ENCODE data around the gene SLC24A5.

SLC24A5 gene

DNA sequence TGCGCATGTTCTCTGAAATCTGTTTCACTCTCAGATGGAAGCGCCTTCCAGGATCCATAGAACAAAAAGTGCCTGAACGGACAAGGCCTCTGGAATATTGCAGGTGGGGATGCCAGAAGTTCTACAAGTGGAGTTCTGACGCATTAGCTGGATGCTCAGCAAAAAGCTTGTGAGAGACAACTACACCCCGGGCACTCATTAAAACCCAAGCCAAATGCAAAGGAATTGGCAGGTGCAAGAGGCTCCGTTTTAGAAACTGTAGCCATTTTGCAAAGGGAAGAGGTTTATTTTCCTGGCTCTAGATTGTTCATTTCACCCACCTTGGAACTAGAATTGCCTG is 35.2 kb upstream of the SLC24A5 start:
- TF ChIP-seq, protein P1, sequence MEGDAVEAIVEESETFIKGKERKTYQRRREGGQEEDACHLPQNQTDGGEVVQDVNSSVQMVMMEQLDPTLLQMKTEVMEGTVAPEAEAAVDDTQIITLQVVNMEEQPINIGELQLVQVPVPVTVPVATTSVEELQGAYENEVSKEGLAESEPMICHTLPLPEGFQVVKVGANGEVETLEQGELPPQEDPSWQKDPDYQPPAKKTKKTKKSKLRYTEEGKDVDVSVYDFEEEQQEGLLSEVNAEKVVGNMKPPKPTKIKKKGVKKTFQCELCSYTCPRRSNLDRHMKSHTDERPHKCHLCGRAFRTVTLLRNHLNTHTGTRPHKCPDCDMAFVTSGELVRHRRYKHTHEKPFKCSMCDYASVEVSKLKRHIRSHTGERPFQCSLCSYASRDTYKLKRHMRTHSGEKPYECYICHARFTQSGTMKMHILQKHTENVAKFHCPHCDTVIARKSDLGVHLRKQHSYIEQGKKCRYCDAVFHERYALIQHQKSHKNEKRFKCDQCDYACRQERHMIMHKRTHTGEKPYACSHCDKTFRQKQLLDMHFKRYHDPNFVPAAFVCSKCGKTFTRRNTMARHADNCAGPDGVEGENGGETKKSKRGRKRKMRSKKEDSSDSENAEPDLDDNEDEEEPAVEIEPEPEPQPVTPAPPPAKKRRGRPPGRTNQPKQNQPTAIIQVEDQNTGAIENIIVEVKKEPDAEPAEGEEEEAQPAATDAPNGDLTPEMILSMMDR (IDR thresholded peaks at IDR 0.05; ENCODE audit: insufficient read depth, low read depth, low read length, missing control alignments): no peak
- no peak overlapping the region for H3K4me3 ChIP-seq (ENCODE audit: low read depth, low read length)
- no peak for DNase-seq (ENCODE audit: low read depth)

DNA sequence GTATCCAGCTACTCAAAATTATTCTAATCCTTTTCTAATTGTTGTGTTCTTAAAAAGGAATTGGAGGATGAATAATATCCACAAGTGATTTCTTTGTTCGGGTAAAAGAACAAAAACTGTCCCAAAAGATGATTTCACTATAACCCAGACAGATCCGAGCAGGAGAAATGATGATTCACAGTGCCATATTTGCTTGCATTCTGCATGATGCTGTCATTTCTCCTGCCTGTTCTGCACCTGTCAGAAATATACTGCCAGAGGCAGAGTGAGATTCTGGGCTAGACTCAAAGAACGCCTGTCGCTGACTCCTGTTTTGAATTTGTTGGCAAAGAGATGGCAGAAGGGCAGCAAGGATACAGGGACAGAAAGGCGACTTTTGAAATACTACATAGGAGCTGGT is 34.7 kb upstream of the SLC24A5 start:
- no peak for DNase-seq (ENCODE audit: low read depth)
- TF ChIP-seq, protein P1 (IDR thresholded peaks at IDR 0.05; ENCODE audit: insufficient read depth, low read depth, low read length, missing control alignments): no peak
- H3K4me3 ChIP-seq (ENCODE audit: low read depth, low read length): no peak overlapping the region

DNA sequence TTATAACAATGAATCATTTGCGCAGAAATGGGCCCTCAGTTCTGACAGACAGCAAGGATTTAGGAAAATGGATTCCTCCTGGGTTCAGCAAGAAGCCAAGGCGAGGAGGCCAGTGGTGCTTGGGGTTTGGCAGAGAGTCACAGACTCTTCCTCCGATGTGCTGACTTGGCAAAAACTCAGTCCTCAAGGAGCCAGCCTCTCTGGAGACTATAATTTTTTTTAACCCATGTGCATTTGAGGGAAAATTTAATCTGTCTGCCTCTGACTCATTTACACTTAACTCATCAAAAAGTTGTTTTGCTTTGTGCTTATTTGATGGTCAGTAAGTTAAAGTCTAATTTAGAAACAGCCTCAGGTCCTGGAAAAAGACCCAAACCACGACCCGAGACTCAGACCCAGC is 34.2 kb upstream of the SLC24A5 start:
- TF ChIP-seq, protein P1 (IDR thresholded peaks at IDR 0.05; ENCODE audit: insufficient read depth, low read depth, low read length, missing control alignments): no peak
- no peak for DNase-seq (ENCODE audit: low read depth)
- H3K4me3 ChIP-seq (ENCODE audit: low read depth, low read length): no peak overlapping the region

DNA sequence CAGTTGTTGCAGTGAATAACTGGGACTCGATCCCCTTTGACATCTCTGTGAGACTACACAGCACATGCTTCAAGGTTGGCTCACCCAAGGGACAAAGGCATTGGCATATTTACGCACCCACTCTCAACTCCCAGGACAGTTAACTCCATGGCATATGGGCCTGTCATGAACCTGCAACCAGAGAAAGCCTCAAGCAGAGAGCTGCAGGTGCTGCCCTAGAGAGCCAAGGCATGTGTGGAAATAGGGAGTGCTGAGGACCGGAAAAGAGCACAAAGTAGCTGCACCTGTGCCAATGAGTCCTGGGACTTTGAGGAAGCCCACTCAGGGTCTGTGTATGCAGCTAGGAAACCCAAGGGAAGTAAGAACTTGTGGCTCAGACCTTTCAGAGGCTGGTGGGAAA is 32.9 kb upstream of the SLC24A5 start:
- TF ChIP-seq, protein P1 (IDR thresholded peaks at IDR 0.05; ENCODE audit: insufficient read depth, low read depth, low read length, missing control alignments): no peak

DNA sequence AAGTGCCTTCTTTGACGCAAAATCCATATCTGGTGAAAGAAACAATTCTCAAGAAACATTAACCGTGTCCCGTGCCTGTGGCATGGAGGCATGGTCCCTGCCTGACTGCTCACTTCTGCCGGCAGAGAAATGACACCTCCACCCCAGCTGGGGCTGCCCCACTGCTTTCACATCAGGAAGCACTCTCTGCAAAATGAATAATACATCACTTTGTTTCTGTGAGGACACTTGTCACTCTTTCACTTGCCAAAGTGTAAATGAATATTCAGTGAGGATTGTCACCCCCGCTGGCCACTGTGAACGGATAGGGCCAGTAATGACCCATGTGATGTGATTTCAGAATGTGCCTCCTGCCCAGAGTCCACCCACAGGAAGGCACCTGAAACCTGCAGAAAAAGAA is 31.1 kb upstream of the SLC24A5 start:
- TF ChIP-seq, protein P1 (IDR thresholded peaks at IDR 0.05; ENCODE audit: insufficient read depth, low read depth, low read length, missing control alignments): no peak
- no peak for DNase-seq (ENCODE audit: low read depth)
- no peak overlapping the region for H3K4me3 ChIP-seq (ENCODE audit: low read depth, low read length)

More for the DNA sequence above, 32.9 kb upstream of the SLC24A5 start:
- H3K4me3 ChIP-seq (ENCODE audit: low read depth, low read length): no peak overlapping the region
- no peak for DNase-seq (ENCODE audit: low read depth)

DNA sequence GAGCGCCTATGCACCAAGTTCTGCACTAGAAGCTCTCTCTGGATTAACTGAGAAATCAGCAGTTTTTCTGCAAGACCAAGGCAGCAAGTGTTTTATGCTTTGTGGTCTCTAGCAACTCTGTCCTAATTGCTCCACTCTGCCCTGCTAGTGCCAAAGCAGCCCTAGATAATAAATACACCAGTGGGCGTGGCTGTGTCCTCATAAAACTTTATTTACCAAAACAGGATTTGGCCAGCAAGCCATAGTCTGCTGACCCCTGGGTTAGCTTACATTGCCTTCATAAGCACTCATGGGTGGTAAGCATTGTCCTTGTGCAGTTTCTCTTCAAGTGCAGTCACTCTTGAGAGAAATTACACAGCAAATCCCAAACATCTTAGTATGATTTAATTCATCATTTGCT is 30.7 kb upstream of the SLC24A5 start:
- TF ChIP-seq, protein P1 (IDR thresholded peaks at IDR 0.05; ENCODE audit: insufficient read depth, low read depth, low read length, missing control alignments): no peak
- DNase-seq (ENCODE audit: low read depth): no peak
- no peak overlapping the region for H3K4me3 ChIP-seq (ENCODE audit: low read depth, low read length)

DNA sequence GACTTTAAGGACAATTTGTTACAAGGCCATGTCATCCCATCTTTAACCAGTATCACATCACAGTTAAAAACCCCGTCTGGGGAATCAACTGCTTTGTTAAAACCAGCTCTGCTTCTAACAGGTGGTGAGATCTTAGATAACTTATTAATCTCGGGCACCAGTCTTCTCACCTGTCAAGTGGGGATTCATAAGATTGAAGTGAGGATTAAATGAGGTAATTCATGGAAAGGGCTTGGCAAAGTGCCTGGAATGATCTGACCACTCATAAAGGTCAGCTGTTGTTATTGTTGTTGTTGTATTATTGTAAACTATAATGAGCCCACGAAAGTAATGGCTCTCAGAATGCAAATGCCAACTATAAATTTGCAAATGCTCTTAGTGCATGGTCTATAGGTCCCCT is 30.1 kb upstream of the SLC24A5 start:
- H3K4me3 ChIP-seq (ENCODE audit: low read depth, low read length): no peak overlapping the region
- no peak for DNase-seq (ENCODE audit: low read depth)
- TF ChIP-seq, protein P1 (IDR thresholded peaks at IDR 0.05; ENCODE audit: insufficient read depth, low read depth, low read length, missing control alignments): no peak

Data from GM12865 (cell line).